LoVo (cell line): ENCODE results near the gene HSD11B2.
A peak's percentile ranks its signal among the peaks of the same experiment; 100 is the strongest.

Experiments
- DNase-seq: peaks from one replicate; pipeline ENCODE4 v3.0.0-alpha.2; 2016; ENCODE audit warnings: low spot score

The HSD11B2 gene

DNA sequence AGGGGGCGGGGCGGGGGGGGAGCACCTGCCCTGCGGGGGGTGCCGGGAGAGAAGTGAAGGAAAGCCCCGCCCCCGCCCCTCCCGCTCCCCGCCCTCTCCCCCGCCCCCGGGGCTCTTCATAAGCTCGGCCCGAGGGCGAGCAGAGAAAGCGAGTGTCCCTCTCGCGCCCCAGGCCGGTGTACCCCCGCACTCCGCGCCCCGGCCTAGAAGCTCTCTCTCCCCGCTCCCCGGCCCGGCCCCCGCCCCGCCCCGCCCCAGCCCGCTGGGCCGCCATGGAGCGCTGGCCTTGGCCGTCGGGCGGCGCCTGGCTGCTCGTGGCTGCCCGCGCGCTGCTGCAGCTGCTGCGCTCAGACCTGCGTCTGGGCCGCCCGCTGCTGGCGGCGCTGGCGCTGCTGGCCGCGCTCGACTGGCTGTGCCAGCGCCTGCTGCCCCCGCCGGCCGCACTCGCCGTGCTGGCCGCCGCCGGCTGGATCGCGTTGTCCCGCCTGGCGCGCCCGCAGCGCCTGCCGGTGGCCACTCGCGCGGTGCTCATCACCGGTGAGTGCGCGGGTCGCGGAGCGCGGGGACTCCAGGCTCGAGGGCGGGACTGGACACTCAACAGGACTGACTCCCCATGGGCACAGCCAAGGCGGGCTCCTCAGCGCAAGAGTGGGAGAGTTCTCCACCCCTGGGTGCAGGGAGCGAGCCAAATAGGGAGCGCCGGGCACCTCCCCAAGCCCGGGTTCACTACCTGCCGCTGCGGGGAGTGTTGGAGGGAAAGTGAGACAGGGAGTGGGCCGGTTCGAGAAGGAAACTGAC is at the start of gene HSD11B2:
Gene HSD11B2, plus strand, starts transcription at position 145 of the 798 bp plus-strand sequence. Its CDS starts 128 bp downstream, at position 273.
- peak; percentile 78 for DNase-seq

- no peak for DNase-seq
Measured at GRCh38 chr16:67383284-67383683, 47.6 kb upstream of the HSD11B2 start.

GRCh38 chr16:67384778-67385510 is 46.0 kb upstream of the HSD11B2 start:
- no peak for DNase-seq

- DNase-seq: no peak
Measured at GRCh38 chr16:67386861-67387455, 44.0 kb upstream of the HSD11B2 start.

- no peak for DNase-seq
Measured at GRCh38 chr16:67387479-67388079, 43.3 kb upstream of the HSD11B2 start.

DNA sequence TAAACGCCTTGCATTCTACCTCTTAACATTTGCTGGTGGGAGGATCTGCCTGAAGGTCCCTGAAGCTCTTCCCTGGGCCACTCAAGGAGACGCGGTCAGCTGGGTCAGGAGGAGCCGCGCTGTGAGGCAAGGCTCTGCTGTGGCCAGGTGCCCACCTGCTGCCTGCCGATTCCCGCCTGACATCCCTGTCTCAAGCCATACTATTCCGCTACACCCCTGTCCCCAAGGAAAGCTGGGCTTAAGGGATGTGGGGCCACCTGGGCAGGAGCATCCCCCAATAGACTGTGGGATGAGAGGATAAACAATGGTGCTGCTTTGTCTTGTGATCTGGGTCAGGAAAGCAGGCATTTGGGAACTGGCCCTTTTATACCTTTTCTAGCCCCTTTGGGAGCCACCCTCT is 42.7 kb upstream of the HSD11B2 start:
- DNase-seq: no peak

DNA sequence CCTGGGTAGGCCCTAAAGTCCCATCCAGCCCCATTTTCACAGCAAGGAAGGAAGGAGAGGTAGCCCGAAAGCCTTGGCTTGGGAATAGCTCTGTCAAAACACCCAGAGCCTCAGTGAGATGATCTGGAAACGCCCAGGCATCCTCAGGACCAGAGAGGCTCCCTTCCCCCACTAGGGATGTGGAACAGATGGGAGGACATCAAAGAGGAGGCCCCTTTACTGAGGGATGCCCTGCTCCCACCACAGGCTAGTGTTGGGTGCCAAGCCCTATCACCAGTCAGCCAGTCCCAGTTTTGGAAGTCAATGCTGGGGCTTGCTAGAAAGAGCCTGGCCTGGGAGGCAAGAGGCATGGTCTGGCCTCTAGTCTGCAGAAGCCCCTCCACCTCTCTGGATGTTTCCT is 42.3 kb upstream of the HSD11B2 start:
- DNase-seq: no peak

DNA sequence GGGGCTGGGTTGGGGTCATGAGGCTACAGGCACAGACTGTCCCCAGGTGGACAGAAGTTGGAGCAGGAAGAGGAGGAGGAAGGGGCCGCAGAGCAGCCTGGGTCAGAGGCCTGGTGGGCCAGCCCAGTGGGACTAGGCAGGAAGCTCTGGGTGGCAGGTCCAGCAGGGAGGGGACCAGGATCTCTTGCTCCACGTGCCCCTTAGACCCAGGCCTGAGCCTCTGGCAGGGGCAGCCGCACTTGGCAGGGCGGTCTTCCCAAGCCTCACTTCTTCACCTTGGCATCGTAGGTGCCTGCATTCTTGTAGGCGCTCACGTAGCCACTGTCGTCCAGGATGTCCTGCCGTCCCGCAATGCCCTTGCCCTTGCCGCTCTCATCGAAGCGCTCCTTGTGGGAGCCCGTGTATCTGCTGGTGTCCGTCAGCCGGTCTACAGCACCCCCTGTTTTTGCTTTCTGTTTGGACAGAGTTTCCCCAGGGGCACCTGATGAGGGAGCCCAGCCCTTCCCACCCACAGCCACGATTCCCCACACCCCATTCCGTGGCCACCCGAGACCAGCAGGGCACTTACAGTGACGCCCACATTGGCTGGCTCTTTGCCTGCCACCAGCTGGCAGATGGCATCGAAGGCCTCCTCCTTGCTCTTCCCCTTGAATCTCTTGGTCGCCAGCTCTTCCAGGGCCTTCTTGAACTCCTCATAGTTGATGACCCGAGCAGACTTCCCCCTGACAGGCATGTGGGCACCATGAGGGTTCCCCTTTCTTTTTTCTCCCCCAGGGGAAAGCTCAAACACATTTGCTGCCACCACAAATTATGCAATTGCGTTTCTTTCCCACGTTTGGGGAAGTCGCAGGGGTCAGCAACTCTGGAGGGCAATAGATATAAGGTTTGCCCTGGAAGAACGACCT is 40.8 kb upstream of the HSD11B2 start:
- DNase-seq: no peak

DNA sequence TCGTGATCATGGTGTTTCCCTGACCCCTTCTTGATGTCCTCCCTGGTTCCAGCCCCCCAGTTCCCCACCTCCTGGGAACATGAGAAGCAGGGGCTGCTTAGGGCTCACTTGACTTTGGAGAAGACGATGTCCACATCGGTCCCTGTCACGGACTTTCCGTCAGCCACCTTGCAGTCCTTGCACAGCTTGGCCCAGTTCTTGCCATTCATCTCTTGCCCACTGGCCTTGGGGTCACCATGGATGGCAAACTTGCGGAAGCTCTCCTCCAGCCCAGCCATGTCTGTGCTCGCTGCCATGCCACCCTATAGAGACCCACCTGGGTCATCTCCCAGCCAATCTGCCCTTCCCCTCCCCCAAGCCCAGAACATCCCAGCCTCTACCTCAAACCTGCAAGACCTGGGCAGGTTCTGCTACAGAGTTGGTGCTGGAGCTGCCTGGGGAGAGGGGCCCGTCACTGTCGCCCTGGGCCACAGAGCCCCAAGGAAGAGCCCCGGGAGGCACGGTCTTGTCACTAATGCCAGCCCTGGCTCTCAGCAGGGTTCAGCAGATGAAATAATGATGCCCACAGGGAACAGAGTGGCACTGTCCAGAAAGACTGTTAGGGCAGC is 40.0 kb upstream of the HSD11B2 start:
- no peak for DNase-seq

- DNase-seq: no peak
Measured at GRCh38 chr16:67391424-67392300, 39.3 kb upstream of the HSD11B2 start.

DNA sequence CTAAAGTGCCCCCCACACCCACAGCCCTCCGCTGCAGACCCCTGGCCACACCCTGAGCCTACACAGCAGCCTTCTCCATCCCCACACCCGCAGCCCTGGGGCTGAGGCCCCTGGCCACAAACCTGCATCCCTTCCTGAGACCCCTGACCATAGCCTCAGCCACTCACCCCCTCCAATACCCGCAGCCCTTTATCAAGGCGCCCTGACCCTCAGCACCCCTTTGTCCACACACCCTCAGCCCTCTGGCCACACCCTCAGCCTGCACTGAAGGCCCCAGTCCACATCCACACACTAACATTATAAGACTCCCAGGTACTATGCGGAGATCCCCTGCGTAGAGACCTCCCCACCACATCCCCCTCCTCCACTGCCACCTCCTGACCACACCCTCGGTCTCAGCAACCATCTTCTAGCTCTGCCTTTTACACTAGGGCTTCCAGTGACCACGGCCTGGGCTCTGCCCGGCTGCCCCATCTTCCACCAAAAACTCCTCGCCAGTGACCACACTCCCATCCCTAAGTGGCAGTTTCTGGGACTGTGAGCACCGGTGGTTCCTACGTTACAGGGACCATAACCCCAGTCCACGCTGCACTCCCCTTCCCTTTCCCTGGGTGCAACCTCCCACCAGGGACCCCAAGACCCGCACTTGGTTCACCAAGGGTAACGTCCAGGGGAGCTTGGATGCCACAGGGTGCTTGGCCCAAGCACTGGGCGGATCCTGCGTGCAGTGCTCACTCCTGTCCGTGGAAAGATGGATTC is 38.4 kb upstream of the HSD11B2 start:
- DNase-seq: no peak

DNA sequence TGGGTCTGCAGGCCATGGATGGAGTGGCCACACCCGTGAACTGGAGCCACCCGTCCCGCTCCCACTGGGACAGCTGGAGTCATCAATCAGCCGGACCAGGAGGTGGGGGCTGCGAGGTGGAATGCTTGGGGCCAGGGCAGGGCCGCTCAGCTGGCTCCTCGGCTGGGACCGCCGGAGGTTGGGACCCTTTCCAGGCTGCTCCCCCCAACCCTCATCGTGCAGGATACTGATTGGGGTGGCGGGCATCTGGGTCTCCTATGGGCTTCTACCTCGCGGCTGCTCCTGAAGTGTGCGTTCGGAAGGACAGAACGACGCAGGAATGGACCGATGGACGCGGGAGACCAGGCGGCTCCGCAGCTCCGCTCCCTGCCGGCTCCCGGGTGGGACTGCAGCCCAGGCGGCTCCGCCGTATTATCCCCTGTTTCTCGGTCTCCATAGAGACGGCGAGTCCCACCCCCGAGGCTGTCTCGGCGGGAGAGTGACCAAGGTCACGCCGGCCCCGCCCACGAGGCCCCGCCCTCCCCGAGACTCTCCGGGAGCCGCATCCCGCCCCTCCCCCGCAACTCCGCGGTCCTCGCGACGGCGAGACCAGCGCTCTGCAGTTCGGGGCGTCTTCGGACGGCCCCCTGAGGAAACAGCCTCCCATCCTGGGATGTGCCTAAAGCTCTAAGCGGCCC is 37.7 kb upstream of the HSD11B2 start, which contains the start of gene TPPP3:
Gene TPPP3, minus strand, starts transcription at position 388 of the 677 bp plus-strand sequence. CDS start 2,387 bp downstream, outside the sequence.
- peak; percentile 26 for DNase-seq

DNA sequence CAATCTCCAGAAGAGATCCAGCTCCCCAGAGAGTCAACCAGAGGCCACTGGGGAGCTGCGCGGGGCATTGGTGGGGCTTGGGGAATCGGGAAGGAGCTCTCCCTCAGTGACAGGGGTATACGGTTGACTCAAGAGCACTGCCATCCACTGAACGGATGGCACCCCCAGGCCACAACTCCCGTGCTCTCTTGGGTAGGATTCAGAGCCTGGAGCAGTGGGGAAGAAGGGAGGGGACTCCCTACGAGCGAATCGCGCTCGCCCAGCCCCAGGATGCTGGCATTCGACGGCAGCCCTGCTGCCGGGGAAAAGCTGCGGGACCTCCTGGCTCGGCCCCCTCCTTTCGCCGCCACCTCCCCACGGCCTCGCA is 37.1 kb upstream of the HSD11B2 start:
- no peak for DNase-seq

DNA sequence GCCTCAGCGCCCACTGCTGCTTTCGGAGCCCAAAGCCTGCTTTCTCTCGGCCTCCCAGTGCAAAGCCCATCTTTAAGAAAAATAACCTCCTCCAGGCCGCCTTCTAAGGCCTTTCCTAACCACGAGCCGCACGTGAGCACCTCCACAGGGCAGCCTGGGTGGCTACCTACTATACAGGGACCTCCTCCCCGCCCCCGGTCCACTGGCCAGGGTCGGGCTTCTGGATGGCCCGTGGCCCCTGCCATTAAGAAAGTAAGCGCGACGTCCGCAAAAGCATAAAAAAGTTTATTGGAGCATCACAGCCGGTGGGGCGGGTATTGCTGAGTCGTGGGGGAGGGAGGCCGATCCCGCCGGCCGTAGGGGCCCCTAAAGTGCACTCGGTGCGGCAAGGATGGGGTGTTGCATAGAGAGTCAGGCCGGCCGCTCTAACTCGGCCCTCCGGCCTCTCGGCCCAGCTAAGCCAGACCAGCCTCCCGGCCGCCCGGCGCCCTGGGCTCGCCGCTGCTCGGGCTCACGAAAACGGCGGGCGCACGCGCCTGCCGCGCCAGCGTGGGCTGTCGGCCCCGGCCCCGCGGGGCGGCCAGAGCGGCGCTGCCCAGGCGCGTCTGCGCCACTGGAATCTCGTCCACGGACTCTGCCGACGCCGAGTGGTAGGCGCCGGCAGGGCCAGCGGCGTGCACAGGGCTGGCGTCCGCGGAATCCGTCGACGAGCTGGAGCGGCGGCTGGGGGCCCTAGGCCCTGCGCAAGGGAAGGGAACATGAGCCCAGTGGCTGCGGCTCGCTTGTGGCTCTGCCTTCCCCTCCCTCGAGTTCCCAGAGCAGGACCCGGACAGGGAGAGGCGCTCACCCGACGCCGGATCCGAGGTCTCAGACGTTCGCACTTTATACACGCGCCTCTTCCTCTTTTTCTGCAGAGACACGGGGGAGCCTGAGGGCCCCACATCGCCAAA is 36.5 kb upstream of the HSD11B2 start:
- DNase-seq: no peak

DNA sequence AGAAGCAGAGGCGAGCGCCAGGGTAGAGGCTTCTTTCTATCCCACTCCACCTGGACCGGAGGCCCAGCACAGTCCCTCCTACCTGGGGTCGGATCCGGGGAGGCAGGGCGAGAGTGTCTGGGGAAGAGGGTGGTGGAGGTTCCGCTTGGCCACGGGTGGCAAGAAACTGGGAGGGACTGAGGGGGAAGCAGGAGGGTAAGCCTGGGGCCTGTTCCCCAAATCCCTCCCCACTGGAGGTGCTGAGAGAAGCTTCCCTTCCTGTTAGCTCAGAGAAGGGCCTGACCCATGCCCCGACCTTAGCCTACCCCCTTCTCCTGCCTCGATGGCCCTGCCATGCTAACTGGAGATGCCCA is 35.8 kb upstream of the HSD11B2 start:
- no peak for DNase-seq

GRCh38 chr16:67395458-67396158 is 35.3 kb upstream of the HSD11B2 start:
- no peak for DNase-seq
